Measurements from ENCODE around the gene SPINK8.
A peak's percentile ranks its signal among the peaks of the same experiment; 100 is the strongest.
"Not testable (repeated sequence)": the region's sequence is repeated elsewhere in the genome, so short reads cannot be mapped to it uniquely, and the experiment has no call there.

SPINK8 gene

GRCh38 chr3:48331706-48332435 lies 1.6 kb downstream of the SPINK8 start:
- not testable (repeated sequence) for DNase-seq (ENCODE audit: low spot score)

- no peak for DNase-seq (ENCODE audit: low spot score)
These were observed 12.5 kb downstream of the SPINK8 start for GRCh38 chr3:48320996-48321395.

- no peak for DNase-seq (ENCODE audit: low spot score)
These were observed 14.6 kb downstream of the SPINK8 start for GRCh38 chr3:48318713-48319468.

- no peak for DNase-seq (ENCODE audit: low spot score)
These were observed 18.9 kb downstream of the SPINK8 start for GRCh38 chr3:48314542-48314941.

- no peak for DNase-seq (ENCODE audit: low spot score)
These were observed 26.5 kb downstream of the SPINK8 start for GRCh38 chr3:48306860-48307530.

- DNase-seq (ENCODE audit: low spot score): no peak
These were observed 27.2 kb downstream of the SPINK8 start for GRCh38 chr3:48306290-48306689.

GRCh38 chr3:48305396-48305795 lies 28.1 kb downstream of the SPINK8 start:
- no peak for DNase-seq (ENCODE audit: low spot score)

- no peak for DNase-seq (ENCODE audit: low spot score)
These were observed 30.4 kb downstream of the SPINK8 start for GRCh38 chr3:48303021-48303420.

- DNase-seq (ENCODE audit: low spot score): peak; percentile 61
These were observed 31.7 kb downstream of the SPINK8 start for GRCh38 chr3:48301800-48302166.

- peak; percentile 94 for DNase-seq (ENCODE audit: low spot score)
These were observed 32.3 kb downstream of the SPINK8 start, which contains the start of gene NME6 for GRCh38 chr3:48301020-48301799. Gene NME6, minus strand, starts transcription at chr3:48301367.

- peak; percentile 29 for DNase-seq (ENCODE audit: low spot score)
These were observed 33.4 kb downstream of the SPINK8 start for GRCh38 chr3:48299746-48300712.

- no peak for DNase-seq (ENCODE audit: low spot score)
These were observed 36.2 kb downstream of the SPINK8 start for GRCh38 chr3:48297111-48297810.

- DNase-seq (ENCODE audit: low spot score): no peak
These were observed 36.8 kb downstream of the SPINK8 start for GRCh38 chr3:48296699-48297098.

- no peak for DNase-seq (ENCODE audit: low spot score)
These were observed 38.7 kb downstream of the SPINK8 start for GRCh38 chr3:48294611-48295263.

GRCh38 chr3:48289659-48290058 lies 43.8 kb downstream of the SPINK8 start:
- DNase-seq (ENCODE audit: low spot score): no peak

- DNase-seq (ENCODE audit: low spot score): no peak
These were observed 46.4 kb downstream of the SPINK8 start for GRCh38 chr3:48287034-48287433.

GRCh38 chr3:48286308-48286707 lies 47.2 kb downstream of the SPINK8 start:
- DNase-seq (ENCODE audit: low spot score): no peak

- no peak for DNase-seq (ENCODE audit: low spot score)
These were observed 47.8 kb downstream of the SPINK8 start for GRCh38 chr3:48285675-48286074.

- DNase-seq (ENCODE audit: low spot score): no peak
These were observed 48.3 kb downstream of the SPINK8 start for GRCh38 chr3:48285132-48285531.

- DNase-seq (ENCODE audit: low spot score): no peak
These were observed 52.6 kb downstream of the SPINK8 start for GRCh38 chr3:48280881-48281280.
